K562 (cell line): ENCODE measurements around the gene GPX5. TPM values are rescaled to one million over a fixed set of nuclear protein-coding genes. Genes with fewer than 3 reads are reported as not detected.

Experiments
- ATF7 ChIP-seq: fragments of 450-650 bp; IDR thresholded peaks from 2 replicates; pipeline ENCODE4 v1.7.1; 2014; ENCODE audit warnings: mild to moderate bottlenecking, moderate library complexity
- CBFB ChIP-seq: sonication (generic); formaldehyde crosslinking; IDR thresholded peaks from 2 replicates; pipeline ENCODE4 v1.4.0; 2020; ENCODE audit warnings: mild to moderate bottlenecking, missing genetic modification reagents
- DIDO1 ChIP-seq: fragments of 450-650 bp; IDR thresholded peaks from 2 replicates; pipeline ENCODE4 v1.6.1; 2016; ENCODE audit warnings: low read depth, missing biosample characterization, missing genetic modification characterization
- GTF2A2 ChIP-seq: IDR thresholded peaks from 2 replicates; pipeline ENCODE4 v1.6.1; 2016; ENCODE audit warnings: mild to moderate bottlenecking, missing genetic modification characterization, missing compliant biosample characterization
- NR2C2 ChIP-seq, 2 experiments: fragments of 200-800 bp in 1 of 2; sonication (Bioruptor generic) in 1 of 2; sonication (generic) in 1 of 2; formaldehyde crosslinking in 1 of 2; IDR thresholded peaks; 2 replicates each; pipeline versions ENCODE4 v1.6.1 to v1.8.0; 2016 to 2022; ENCODE audit warnings: mild to moderate bottlenecking in 1 of 2, missing compliant biosample characterization in 1 of 2, missing genetic modification characterization in 1 of 2, missing genetic modification reagents in 1 of 2
- PTTG1 ChIP-seq: fragments of 450-650 bp; IDR thresholded peaks from 2 replicates; pipeline ENCODE4 v1.6.1; 2016; ENCODE audit warnings: low read depth, mild to moderate bottlenecking, missing genetic modification characterization, missing compliant biosample characterization
- RCOR1 ChIP-seq, 2 experiments: IDR thresholded peaks; 2 replicates each; pipeline ENCODE4 v1.6.1; 2012; ENCODE audit warnings: low read depth in 2 of 2, low read length in 2 of 2, borderline replicate concordance in 1 of 2, improper control_type of control experiment in 1 of 2
- RUNX1 ChIP-seq: sonication (generic); IDR thresholded peaks from 2 replicates; pipeline ENCODE4 v1.6.1; 2016; ENCODE audit warnings: antibody characterized with exemption, low read depth
- TEAD1 ChIP-seq, 2 experiments: fragments of 450-650 bp in 1 of 2; sonication (generic) in 1 of 2; formaldehyde crosslinking; IDR thresholded peaks; 2 replicates each; pipeline versions ENCODE4 v1.4.0 to v1.8.0; 2020 to 2022; ENCODE audit warnings: mild to moderate bottlenecking in 2 of 2, missing genetic modification reagents in 1 of 2
- ZBTB17 ChIP-seq: fragments of 450-650 bp; formaldehyde crosslinking; IDR thresholded peaks from 2 replicates; pipeline ENCODE4 v1.4.0; 2020; ENCODE audit warnings: mild to moderate bottlenecking
- ZKSCAN8 ChIP-seq: fragments of 200-800 bp; sonication (Bioruptor generic); IDR thresholded peaks from 2 replicates; pipeline ENCODE4 v1.6.1; 2016; ENCODE audit warnings: missing genetic modification characterization, missing compliant biosample characterization
- ZNF507 ChIP-seq: conservative IDR thresholded peaks from 2 replicates; pipeline ENCODE4 v1.6.1; 2017; ENCODE audit warnings: missing genetic modification characterization, missing compliant biosample characterization
- polyA plus RNA-seq, 8 experiments: library from polyadenylated mRNA; depleted of rRNA in 4 of 8; stranded (reverse) in 5 of 8; unstranded in 3 of 8; fragments of >200 nt; fragmentation: Nextera tagmentation in 2 of 8; fragmentation: Illumina TruSeq in 1 of 8; extraction: Ambion mirVana in 2 of 8; extraction: Trizol in 1 of 8; gene quantifications; 2 replicates each; pipeline versions ENCODE4 v1.2.1 to v1.2.3, GENCODE V29; 2011 to 2014; ENCODE audit warnings: inconsistent platforms in 1 of 8, missing spikeins in 1 of 8
- total RNA-seq, 7 experiments: library from RNA; depleted of rRNA in 6 of 7; stranded (reverse); fragments of >200 nt in 6 of 7; fragmentation: Illumina TruSeq in 2 of 7; extraction: Trizol in 2 of 7; gene quantifications; 2 replicates each; pipeline versions ENCODE4 v1.2.1 to v1.2.3, GENCODE V29; 2011 to 2021; ENCODE audit warnings: low replicate concordance in 1 of 7
- TF ChIP-seq, protein P1 (sequence below), 2 experiments: fragments of 450-650 bp in 1 of 2; sonication (generic) in 1 of 2; formaldehyde crosslinking; conservative IDR thresholded peaks; 2 replicates each; pipeline versions ENCODE4 v1.4.0 to v1.8.1; 2020 to 2022; ENCODE audit warnings: mild to moderate bottlenecking in 1 of 2, missing genetic modification reagents in 1 of 2
- TF ChIP-seq, protein P2 (sequence below): fragments of 250-450 bp; sonication (Bioruptor Pico); IDR thresholded peaks from 2 replicates; pipeline ENCODE4 v1.4.0; 2020; ENCODE audit warnings: mild to moderate bottlenecking, moderate library complexity
- TF ChIP-seq, protein P3 (sequence below), 3 experiments: fragments of 200-800 bp in 1 of 3; fragments of 250-450 bp in 1 of 3; fragments of 450-650 bp in 1 of 3; sonication (Bioruptor Pico) in 1 of 3; sonication (Bioruptor generic) in 1 of 3; formaldehyde crosslinking in 1 of 3; IDR thresholded peaks; 2 replicates each; pipeline versions ENCODE4 v1.6.1 to v1.8.0; 2016 to 2022; ENCODE audit warnings: mild to moderate bottlenecking in 2 of 3, missing genetic modification characterization in 2 of 3, missing compliant biosample characterization in 1 of 3, moderate library complexity in 1 of 3
- TF ChIP-seq, protein P4 (sequence below): fragments of 450-650 bp; IDR thresholded peaks from one replicate; pipeline ENCODE4 v1.6.1; 2018; ENCODE audit warnings: mild to moderate bottlenecking, moderate library complexity; ENCODE audit not compliant: partially characterized antibody

GPX5 gene
- total and polyA plus RNA-seq, 9 of the 15 experiments (the other 6 are each of a cell fraction or from before 2014, with no cell fraction given): 0.07 to 0.18 (median 0.15) TPM; not detected in 6

DNA sequence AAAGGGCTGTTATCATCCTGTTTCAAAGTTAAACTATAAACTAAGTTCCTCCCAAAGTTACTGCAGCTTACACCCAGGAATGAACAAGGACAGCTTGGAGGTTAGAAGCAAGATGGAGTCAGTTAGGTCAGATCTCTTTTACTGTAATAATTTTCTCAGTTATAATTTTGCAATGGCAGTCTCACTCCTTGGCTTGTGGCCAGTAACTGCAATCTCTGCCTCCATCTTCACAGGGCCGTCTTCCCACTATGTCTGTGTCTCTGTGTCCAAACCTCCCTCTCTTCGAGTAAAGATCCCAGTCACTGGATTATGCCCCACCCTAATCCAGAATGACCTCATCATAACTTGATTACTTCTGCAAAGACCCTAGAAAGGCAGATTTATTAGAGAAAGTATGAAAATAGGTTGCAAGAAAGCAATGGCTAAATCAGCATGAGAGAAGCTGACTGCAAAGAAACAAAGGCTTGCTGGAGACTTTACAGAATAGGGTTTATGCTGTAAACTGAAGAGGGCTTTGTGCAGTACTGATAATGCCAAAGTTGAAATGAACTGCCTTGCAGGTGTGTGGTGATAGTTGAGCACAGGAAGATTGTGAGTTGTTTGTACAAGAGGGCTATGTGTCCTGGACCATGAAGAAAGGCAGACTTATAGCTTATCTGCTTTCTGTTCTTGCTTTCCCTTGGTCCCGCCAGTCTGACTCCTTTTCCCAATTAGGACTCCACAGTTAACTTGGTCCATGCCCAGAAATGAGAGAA is 38.5 kb upstream of the GPX5 start (continued):
- TF ChIP-seq CBFB (CRISPR knock-in tag): no peak
- TF ChIP-seq RCOR1 (IDR thresholded peaks at IDR 0.05; ENCODE audit: borderline replicate concordance in 1 of 2, low read depth in 2 of 2, low read length in 2 of 2): peak in 1 of 2 experiments; percentile 48; a peak in 1 of 4 replicates
- peak; percentile 53; the same call in 1 of the 2 replicates for TF ChIP-seq ZBTB17
- TF ChIP-seq, protein P1, sequence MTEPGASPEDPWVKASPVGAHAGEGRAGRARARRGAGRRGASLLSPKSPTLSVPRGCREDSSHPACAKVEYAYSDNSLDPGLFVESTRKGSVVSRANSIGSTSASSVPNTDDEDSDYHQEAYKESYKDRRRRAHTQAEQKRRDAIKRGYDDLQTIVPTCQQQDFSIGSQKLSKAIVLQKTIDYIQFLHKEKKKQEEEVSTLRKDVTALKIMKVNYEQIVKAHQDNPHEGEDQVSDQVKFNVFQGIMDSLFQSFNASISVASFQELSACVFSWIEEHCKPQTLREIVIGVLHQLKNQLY (CRISPR knock-in tag; conservative IDR thresholded peaks at IDR 0.05): no peak
- TF ChIP-seq, protein P2, sequence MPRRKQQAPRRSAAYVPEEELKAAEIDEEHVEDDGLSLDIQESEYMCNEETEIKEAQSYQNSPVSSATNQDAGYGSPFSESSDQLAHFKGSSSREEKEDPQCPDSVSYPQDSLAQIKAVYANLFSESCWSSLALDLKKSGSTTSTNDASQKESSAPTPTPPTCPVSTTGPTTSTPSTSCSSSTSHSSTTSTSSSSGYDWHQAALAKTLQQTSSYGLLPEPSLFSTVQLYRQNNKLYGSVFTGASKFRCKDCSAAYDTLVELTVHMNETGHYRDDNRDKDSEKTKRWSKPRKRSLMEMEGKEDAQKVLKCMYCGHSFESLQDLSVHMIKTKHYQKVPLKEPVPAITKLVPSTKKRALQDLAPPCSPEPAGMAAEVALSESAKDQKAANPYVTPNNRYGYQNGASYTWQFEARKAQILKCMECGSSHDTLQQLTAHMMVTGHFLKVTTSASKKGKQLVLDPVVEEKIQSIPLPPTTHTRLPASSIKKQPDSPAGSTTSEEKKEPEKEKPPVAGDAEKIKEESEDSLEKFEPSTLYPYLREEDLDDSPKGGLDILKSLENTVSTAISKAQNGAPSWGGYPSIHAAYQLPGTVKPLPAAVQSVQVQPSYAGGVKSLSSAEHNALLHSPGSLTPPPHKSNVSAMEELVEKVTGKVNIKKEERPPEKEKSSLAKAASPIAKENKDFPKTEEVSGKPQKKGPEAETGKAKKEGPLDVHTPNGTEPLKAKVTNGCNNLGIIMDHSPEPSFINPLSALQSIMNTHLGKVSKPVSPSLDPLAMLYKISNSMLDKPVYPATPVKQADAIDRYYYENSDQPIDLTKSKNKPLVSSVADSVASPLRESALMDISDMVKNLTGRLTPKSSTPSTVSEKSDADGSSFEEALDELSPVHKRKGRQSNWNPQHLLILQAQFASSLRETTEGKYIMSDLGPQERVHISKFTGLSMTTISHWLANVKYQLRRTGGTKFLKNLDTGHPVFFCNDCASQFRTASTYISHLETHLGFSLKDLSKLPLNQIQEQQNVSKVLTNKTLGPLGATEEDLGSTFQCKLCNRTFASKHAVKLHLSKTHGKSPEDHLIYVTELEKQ (CRISPR knock-in tag): peak; percentile 66; the same call in 1 of the 2 replicates
- no peak for TF ChIP-seq NR2C2 (CRISPR knock-in tag; IDR thresholded peaks at IDR 0.05)
- TF ChIP-seq NR2C2 (tag; IDR thresholded peaks at IDR 0.05): 0 out of 2 replicates have a peak, but pooled peaks have one; percentile 44
- TF ChIP-seq PTTG1 (tag): peak; percentile 91
- peak; percentile 80 for TF ChIP-seq ATF7
- peak in 1 of 2 experiments; percentile 92; a peak in 2 of 4 replicates for TF ChIP-seq TEAD1 (CRISPR knock-in tag; IDR thresholded peaks at IDR 0.05)
- TF ChIP-seq, protein P3, sequence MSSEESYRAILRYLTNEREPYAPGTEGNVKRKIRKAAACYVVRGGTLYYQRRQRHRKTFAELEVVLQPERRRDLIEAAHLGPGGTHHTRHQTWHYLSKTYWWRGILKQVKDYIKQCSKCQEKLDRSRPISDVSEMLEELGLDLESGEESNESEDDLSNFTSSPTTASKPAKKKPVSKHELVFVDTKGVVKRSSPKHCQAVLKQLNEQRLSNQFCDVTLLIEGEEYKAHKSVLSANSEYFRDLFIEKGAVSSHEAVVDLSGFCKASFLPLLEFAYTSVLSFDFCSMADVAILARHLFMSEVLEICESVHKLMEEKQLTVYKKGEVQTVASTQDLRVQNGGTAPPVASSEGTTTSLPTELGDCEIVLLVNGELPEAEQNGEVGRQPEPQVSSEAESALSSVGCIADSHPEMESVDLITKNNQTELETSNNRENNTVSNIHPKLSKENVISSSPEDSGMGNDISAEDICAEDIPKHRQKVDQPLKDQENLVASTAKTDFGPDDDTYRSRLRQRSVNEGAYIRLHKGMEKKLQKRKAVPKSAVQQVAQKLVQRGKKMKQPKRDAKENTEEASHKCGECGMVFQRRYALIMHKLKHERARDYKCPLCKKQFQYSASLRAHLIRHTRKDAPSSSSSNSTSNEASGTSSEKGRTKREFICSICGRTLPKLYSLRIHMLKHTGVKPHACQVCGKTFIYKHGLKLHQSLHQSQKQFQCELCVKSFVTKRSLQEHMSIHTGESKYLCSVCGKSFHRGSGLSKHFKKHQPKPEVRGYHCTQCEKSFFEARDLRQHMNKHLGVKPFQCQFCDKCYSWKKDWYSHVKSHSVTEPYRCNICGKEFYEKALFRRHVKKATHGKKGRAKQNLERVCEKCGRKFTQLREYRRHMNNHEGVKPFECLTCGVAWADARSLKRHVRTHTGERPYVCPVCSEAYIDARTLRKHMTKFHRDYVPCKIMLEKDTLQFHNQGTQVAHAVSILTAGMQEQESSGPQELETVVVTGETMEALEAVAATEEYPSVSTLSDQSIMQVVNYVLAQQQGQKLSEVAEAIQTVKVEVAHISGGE (CRISPR knock-in tag; IDR thresholded peaks at IDR 0.05): peak in 1 of 3 experiments; percentile 53; a peak in 2 of 6 replicates
- TF ChIP-seq GTF2A2 (tag): peak; percentile 89
- TF ChIP-seq, protein P4, sequence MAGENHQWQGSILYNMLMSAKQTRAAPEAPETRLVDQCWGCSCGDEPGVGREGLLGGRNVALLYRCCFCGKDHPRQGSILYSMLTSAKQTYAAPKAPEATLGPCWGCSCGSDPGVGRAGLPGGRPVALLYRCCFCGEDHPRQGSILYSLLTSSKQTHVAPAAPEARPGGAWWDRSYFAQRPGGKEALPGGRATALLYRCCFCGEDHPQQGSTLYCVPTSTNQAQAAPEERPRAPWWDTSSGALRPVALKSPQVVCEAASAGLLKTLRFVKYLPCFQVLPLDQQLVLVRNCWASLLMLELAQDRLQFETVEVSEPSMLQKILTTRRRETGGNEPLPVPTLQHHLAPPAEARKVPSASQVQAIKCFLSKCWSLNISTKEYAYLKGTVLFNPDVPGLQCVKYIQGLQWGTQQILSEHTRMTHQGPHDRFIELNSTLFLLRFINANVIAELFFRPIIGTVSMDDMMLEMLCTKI: no peak
- no peak for TF ChIP-seq RUNX1
- 0 out of 2 replicates have a peak, but pooled peaks have one; percentile 21 for TF ChIP-seq DIDO1 (tag)
- TF ChIP-seq ZNF507 (tag): no peak
- peak; percentile 61; the same call in 1 of the 2 replicates for TF ChIP-seq ZKSCAN8 (CRISPR knock-in tag)
